Progenitor cell of endocrine pancreas (in vitro differentiated cells): Measurements from ENCODE around the gene SPATA13. TPM values are rescaled to one million over a fixed set of nuclear protein-coding genes. Genes with fewer than 3 reads are reported as not detected.

Experiments
- DNase-seq: peaks from one replicate; pipeline ENCODE4 v3.0.0; 2021; ENCODE audit warnings: low spot score; ENCODE audit not compliant: unreplicated experiment
- H3K27ac Mint-ChIP-seq: 2 replicates; pipeline ENCODE4 v1.8.0; 2021; ENCODE audit warnings: mild to moderate bottlenecking, moderate library complexity, mixed read lengths
- H3K27me3 Mint-ChIP-seq: 2 replicates; pipeline ENCODE4 v1.8.0; 2021; ENCODE audit warnings: mixed read lengths
- H3K36me3 Mint-ChIP-seq: 2 replicates; pipeline ENCODE4 v1.8.0; 2022; ENCODE audit warnings: mixed read lengths; ENCODE audit not compliant: insufficient read depth
- H3K4me1 Mint-ChIP-seq: 2 replicates; pipeline ENCODE4 v1.8.0; 2021; ENCODE audit warnings: low read depth, mixed read lengths
- H3K4me3 Mint-ChIP-seq: 2 replicates; pipeline ENCODE4 v1.8.0; 2021; ENCODE audit warnings: low read depth, mild to moderate bottlenecking, moderate library complexity, mixed read lengths
- H3K9me3 Mint-ChIP-seq: 2 replicates; pipeline ENCODE4 v1.8.0; 2021; ENCODE audit warnings: low read depth, mixed read lengths
- CTCF ChIP-seq: fragments of 200-600 bp; sonication (generic); IDR thresholded peaks from one replicate; pipeline ENCODE4 v1.5.0; 2021; ENCODE audit warnings: antibody characterized with exemption, mild to moderate bottlenecking; ENCODE audit not compliant: unreplicated experiment
- long read RNA-seq: library from polyadenylated mRNA; unstranded; transcript quantifications from one replicate; pipeline ENCODE4 v2.0.0, GENCODE V29; 2020
- total RNA-seq: library from RNA; stranded (reverse); gene quantifications from 2 replicates; pipeline ENCODE4 v1.2.1, GENCODE V29; 2021

SPATA13 gene
- 32.5 and 35.8 TPM in 2 replicates for total RNA-seq
- long read RNA-seq, full-length matches to known transcripts, result 4 of 33 reads
- long read RNA-seq, partial matches to known transcripts, result 13 of 33 reads
- long read RNA-seq, other reads (novel, unspliced or antisense), result 16 of 33 reads

GRCh38 chr13:24160458-24161009 is at the start of gene SPATA13:
TSS of gene SPATA13 (plus strand) at chr13:24160720. CDS start at chr13:24222930, 62,210 bp downstream.
- Mint-ChIP-seq H3K27ac (peak within 1 kb of the TSS; percentile 85), H3K4me3 (peak within 1 kb of the TSS; percentile 84), H3K9me3 (no peaks in the 10 kb centered on the region), H3K36me3 (peaks cover 7% of the 10 kb centered on the region), H3K27me3 (peaks cover 31% of the 10 kb centered on the region), H3K4me1 (peaks cover 20% of the 10 kb centered on the region)
- DNase-seq, result peak; percentile 89
- TF ChIP-seq CTCF, result no peak

DNA sequence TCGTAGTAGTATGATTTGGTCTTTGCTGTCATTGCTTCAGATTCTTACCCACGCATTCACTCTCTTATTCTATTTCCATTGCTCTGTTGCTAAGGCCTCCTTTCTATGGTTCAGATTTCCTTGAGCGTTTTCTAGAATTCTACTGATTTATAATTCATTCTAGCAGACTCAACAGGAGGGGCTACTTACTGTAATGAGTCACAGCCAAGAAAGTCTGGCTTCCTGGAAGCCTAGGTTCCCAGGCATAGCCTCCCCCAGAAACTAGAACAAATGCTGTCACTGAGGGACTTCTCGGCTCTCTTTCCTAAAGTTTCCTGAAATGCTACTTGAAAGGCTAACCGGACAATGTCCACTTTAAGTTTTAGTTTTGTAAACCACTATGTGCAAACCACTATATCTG is 47.7 kb upstream of the SPATA13 start:
- no peaks in the 10 kb centered on the region for H3K9me3 Mint-ChIP-seq
- H3K36me3 Mint-ChIP-seq, result no peaks in the 10 kb centered on the region
- peaks cover 12% of the 10 kb centered on the region for H3K4me1 Mint-ChIP-seq
- no peak for DNase-seq
- no peak overlapping the region for H3K4me3 Mint-ChIP-seq
- no peak overlapping the region for H3K27ac Mint-ChIP-seq
- TF ChIP-seq CTCF, result no peak
- H3K27me3 Mint-ChIP-seq, result peaks cover 5% of the 10 kb centered on the region

DNA sequence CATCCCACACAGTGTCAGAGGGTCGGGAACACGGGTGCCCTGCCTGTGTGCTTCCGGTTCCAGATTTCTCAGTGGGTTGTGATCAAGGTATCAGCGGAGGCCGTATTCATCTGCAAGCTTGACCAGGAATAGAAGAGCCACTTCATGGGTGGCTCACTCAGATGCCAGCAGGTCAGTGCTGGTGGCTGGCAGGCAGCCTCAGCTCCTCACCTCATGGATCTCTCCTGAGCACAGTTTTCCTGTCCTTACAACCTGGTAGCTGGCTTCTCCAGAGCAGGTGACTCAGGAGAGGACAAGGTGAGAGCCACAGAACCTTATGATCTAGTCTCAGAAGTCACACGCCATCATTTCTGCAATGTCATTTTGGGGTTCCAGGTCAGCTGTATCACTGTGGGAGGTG is 44.8 kb upstream of the SPATA13 start:
- Mint-ChIP-seq H3K9me3 (no peaks in the 10 kb centered on the region), H3K4me3 (no peak overlapping the region), H3K27me3 (peaks cover 5% of the 10 kb centered on the region), H3K36me3 (no peaks in the 10 kb centered on the region), H3K27ac (no peak overlapping the region), H3K4me1 (peaks cover 17% of the 10 kb centered on the region)
- no peak for DNase-seq
- no peak for TF ChIP-seq CTCF

DNA sequence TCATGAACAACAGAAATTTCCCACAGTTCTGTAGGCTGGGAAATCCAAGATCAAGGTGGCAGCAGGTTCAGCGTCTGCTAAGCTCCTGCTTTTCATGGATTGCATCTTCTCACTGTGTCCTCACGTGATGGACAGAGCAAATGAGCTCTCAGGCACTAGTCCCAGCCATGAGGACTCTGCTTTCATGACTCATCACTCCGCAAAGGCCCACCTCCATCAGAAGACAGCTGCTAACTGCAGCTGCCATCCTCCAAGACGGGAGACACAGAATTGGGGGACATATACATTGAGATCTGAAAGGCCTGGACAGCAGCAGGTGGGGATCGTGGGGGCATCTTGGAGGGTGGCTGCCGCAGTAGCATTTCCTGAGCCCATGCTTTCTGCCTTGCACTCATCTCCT is 44.4 kb upstream of the SPATA13 start:
- TF ChIP-seq CTCF, result no peak
- Mint-ChIP-seq H3K4me3 (no peak overlapping the region), H3K27ac (peak overlapping the region; percentile 80), H3K36me3 (no peaks in the 10 kb centered on the region), H3K9me3 (no peaks in the 10 kb centered on the region), H3K27me3 (peaks cover 5% of the 10 kb centered on the region), H3K4me1 (peaks cover 18% of the 10 kb centered on the region)
- no peak for DNase-seq

- TF ChIP-seq CTCF, result no peak
- DNase-seq, result no peak
Measured at GRCh38 chr13:24118576-24118975, 41.9 kb upstream of the SPATA13 start.

More at GRCh38 chr13:24118576-24118975, 41.9 kb upstream of the SPATA13 start:
- H3K4me3 Mint-ChIP-seq, result no peak overlapping the region
- no peaks in the 10 kb centered on the region for H3K36me3 Mint-ChIP-seq
- peaks cover 14% of the 10 kb centered on the region for H3K4me1 Mint-ChIP-seq
- no peak overlapping the region for H3K27ac Mint-ChIP-seq
- no peaks in the 10 kb centered on the region for H3K9me3 Mint-ChIP-seq
- H3K27me3 Mint-ChIP-seq, result peaks cover 11% of the 10 kb centered on the region
